GM12878 (cell line): ENCODE data around the gene PRDM16. TPM values are rescaled to one million over a fixed set of nuclear protein-coding genes. Genes with fewer than 3 reads are reported as not detected.

Experiments
- ATAC-seq: fragments of 200-7000 bp; cut with Tn5 transposase; 3 replicates; pipeline ENCODE4 v1.9.1; 2020; ENCODE audit warnings: mild to moderate bottlenecking, moderate library complexity
- BruUV-seq: library from RNA; stranded (reverse); fragments of 400-500 nt; replicated peaks from 2 replicates; lab custom pipeline; 2021; lab: Mats Ljungman, UMichigan
- CTCF ChIA-PET: fragments of 300-600 bp; sonication (Branson Sonifier 250); formaldehyde crosslinking; extraction: SDS; loops from one replicate; lab custom pipeline; 2021; ENCODE audit warnings: inconsistent platforms; lab: Yijun Ruan, JAX
- POLR2A ChIA-PET: fragments of 350-600 bp; formaldehyde crosslinking; extraction: SDS; loops from one replicate; lab custom pipeline; 2021; ENCODE audit warnings: inconsistent platforms; lab: Charles Lee
- RAD21 ChIA-PET: fragments of 300-600 bp; sonication (Branson Sonifier 250); formaldehyde crosslinking; loops from one replicate; lab custom pipeline; 2023; ENCODE audit warnings: antibody characterized with exemption; ENCODE audit not compliant: unreplicated experiment; lab: Charles Lee
- SMC1A ChIA-PET: fragments of 300-600 bp; sonication (Branson Sonifier 250); formaldehyde crosslinking; loops from one replicate; lab custom pipeline; 2023; ENCODE audit not compliant: unreplicated experiment, uncharacterized antibody; lab: Charles Lee
- DNase-seq: peaks from one replicate; pipeline ENCODE4 v3.0.0-alpha.2; 2011; ENCODE audit warnings: low read depth, low spot score
- FAIRE-seq: peaks from 3 replicates; lab custom pipeline; 2011; peaks lifted over from hg19 to GRCh38; lab: Jason Lieb, UNC
- H2AFZ ChIP-seq: 2 replicates; pipeline ENCODE4 v1.6.0; 2011; ENCODE audit warnings: low read depth, low read length, control low read depth; ENCODE audit not compliant: control insufficient read depth
- H3K27ac ChIP-seq: 2 replicates; pipeline ENCODE4 v1.5.1; 2011; ENCODE audit warnings: control low read depth; ENCODE audit not compliant: control insufficient read depth, insufficient read depth
- H3K27me3 ChIP-seq, 2 experiments: replicated peaks in 1 of 2; 2 replicates each; pipeline versions ENCODE4 v1.6.0 to v1.6.1; 2011; ENCODE audit warnings: low read length in 1 of 2; ENCODE audit not compliant: control insufficient read depth in 2 of 2, insufficient read depth in 2 of 2
- H3K36me3 ChIP-seq, 2 experiments: 2 replicates each; pipeline ENCODE4 v1.5.1; 2011; ENCODE audit warnings: low read length in 1 of 2; ENCODE audit not compliant: control insufficient read depth in 2 of 2, insufficient read depth in 2 of 2
- H3K4me1 ChIP-seq: 2 replicates; pipeline ENCODE4 v1.6.1; 2011; ENCODE audit warnings: mild to moderate bottlenecking, low read length, moderate library complexity, mixed read lengths; ENCODE audit not compliant: control insufficient read depth, insufficient read depth
- H3K4me2 ChIP-seq: 2 replicates; pipeline ENCODE4 v1.6.0; 2011; ENCODE audit warnings: control low read depth; ENCODE audit not compliant: control insufficient read depth, insufficient read depth
- H3K4me3 ChIP-seq: fragments of 200-600 bp; sonication (generic); 2 replicates; pipeline ENCODE4 v1.5.1; 2016
- H3K79me2 ChIP-seq: 2 replicates; pipeline ENCODE4 v1.6.0; 2011; ENCODE audit warnings: low read length; ENCODE audit not compliant: control insufficient read depth, insufficient read depth
- H3K9ac ChIP-seq: 2 replicates; pipeline ENCODE4 v1.8.0; 2011; ENCODE audit warnings: low read length, control low read depth, mixed read lengths; ENCODE audit not compliant: control insufficient read depth, insufficient read depth
- H3K9me3 ChIP-seq: replicated peaks from 3 replicates; pipeline ENCODE4 v1.5.1; 2011; ENCODE audit warnings: mild to moderate bottlenecking, low read length; ENCODE audit not compliant: control insufficient read depth, insufficient read depth
- H4K20me1 ChIP-seq: 2 replicates; pipeline ENCODE4 v1.6.0; 2011; ENCODE audit not compliant: control insufficient read depth, insufficient read depth
- CEBPZ ChIP-seq: fragments of 150-350 bp; IDR thresholded peaks from 2 replicates; pipeline ENCODE4 v1.6.1; 2016; ENCODE audit warnings: low read depth, low read length
- CTCF ChIP-seq, 3 experiments: IDR thresholded peaks in 2 of 3; conservative IDR thresholded peaks in 1 of 3; 2 replicates each; pipeline ENCODE4 v1.5.1; 2011; ENCODE audit warnings: low read depth in 3 of 3, low read length in 3 of 3, mild to moderate bottlenecking in 3 of 3, control low read depth in 2 of 3, moderate library complexity in 2 of 3, inconsistent platforms in 1 of 3, mixed read lengths in 1 of 3; ENCODE audit not compliant: control insufficient read depth in 2 of 3, insufficient read depth in 1 of 3; ENCODE audit errors: extremely low read depth in 1 of 3
- KAT2A ChIP-seq: conservative IDR thresholded peaks from 2 replicates; pipeline ENCODE4 v1.6.1; 2011; ENCODE audit warnings: low read depth, low read length; ENCODE audit not compliant: control insufficient read depth
- MLLT1 ChIP-seq: fragments of 450-650 bp; IDR thresholded peaks from 2 replicates; pipeline ENCODE4 v1.6.1; 2016; ENCODE audit warnings: mild to moderate bottlenecking
- NFXL1 ChIP-seq: fragments of 450-650 bp; IDR thresholded peaks from 2 replicates; pipeline ENCODE4 v1.6.1; 2017; ENCODE audit warnings: antibody characterized with exemption, mild to moderate bottlenecking, borderline replicate concordance
- NR2C1 ChIP-seq: fragments of 450-650 bp; IDR thresholded peaks from 2 replicates; pipeline ENCODE4 v1.6.1; 2017; ENCODE audit warnings: antibody characterized with exemption, mild to moderate bottlenecking, moderate library complexity
- RCOR1 ChIP-seq: conservative IDR thresholded peaks from 2 replicates; pipeline ENCODE4 v1.6.1; 2012; ENCODE audit warnings: low read depth, low read length, improper control_type of control experiment
- RUNX3 ChIP-seq: IDR thresholded peaks from 2 replicates; pipeline ENCODE4 v1.6.1; 2012; ENCODE audit warnings: low read length, inconsistent platforms
- SMAD5 ChIP-seq: IDR thresholded peaks from 2 replicates; pipeline ENCODE4 v1.6.1; 2016; ENCODE audit warnings: antibody characterized with exemption, low read depth
- SMARCA5 ChIP-seq: fragments of 450-650 bp; IDR thresholded peaks from 2 replicates; pipeline ENCODE4 v1.6.1; 2017; ENCODE audit warnings: mild to moderate bottlenecking
- SREBF1 ChIP-seq: IDR thresholded peaks from 2 replicates; pipeline ENCODE4 v1.6.1; 2012; ENCODE audit warnings: mild to moderate bottlenecking, low read length
- STAT1 ChIP-seq: fragments of 450-650 bp; conservative IDR thresholded peaks from 2 replicates; pipeline ENCODE4 v1.6.1; 2014; ENCODE audit warnings: antibody characterized with exemption, mild to moderate bottlenecking
- WGBS: methylation state at CpG from one replicate; pipeline ENCODE4 v1.1.6; 2016; ENCODE audit warnings: low lambda C conversion rate; ENCODE audit not compliant: insufficient replicate concordance, insufficient coverage; ENCODE audit errors: missing lambda C conversion rate; 5-methylcytosine and 5-hydroxymethylcytosine counted together
- in situ Hi-C: fragments of 300-500 bp; cut with MboI; formaldehyde crosslinking; loops from 9 replicates; pipeline ENCODE4 v1.14.3; 2018; ENCODE audit warnings: mixed read lengths
- intact Hi-C: fragments of 100-400 bp; cut with micrococcal nuclease; formaldehyde crosslinking; loops from one replicate; pipeline ENCODE4 v1.14.2; 2022; ENCODE audit not compliant: unreplicated experiment
- polyA plus RNA-seq, 11 experiments: library from polyadenylated mRNA; depleted of rRNA in 4 of 11; unstranded in 6 of 11; stranded (reverse) in 5 of 11; fragments of >200 nt; fragmentation: Nextera tagmentation in 4 of 11; fragmentation: Illumina TruSeq in 1 of 11; extraction: Ambion mirVana in 4 of 11; extraction: Trizol in 1 of 11; gene quantifications; 1 replicate in 1 of 11; 2 replicates in 10 of 11; pipeline versions ENCODE4 v1.2.1 to v1.2.3, GENCODE V29; 2011 to 2016; ENCODE audit warnings: inconsistent platforms in 2 of 11, missing spikeins in 2 of 11, low read depth in 1 of 11
- total RNA-seq, 4 experiments: library from RNA; depleted of rRNA in 3 of 4; stranded (reverse); fragments of >200 nt in 3 of 4; fragmentation: Illumina TruSeq in 1 of 4; extraction: Trizol in 1 of 4; gene quantifications; 2 replicates each; pipeline versions ENCODE4 v1.2.1 to v1.2.3, GENCODE V29; 2013 to 2021

Gene PRDM16
- total and polyA plus RNA-seq, 10 of the 15 experiments (the other 5 are each of a cell fraction or from before 2014, with no cell fraction given) = 0.03 TPM; not detected in 9

- no peak for TF ChIP-seq CEBPZ
- no peak for TF ChIP-seq NFXL1
- TF ChIP-seq MLLT1 = no peak
- no peak for TF ChIP-seq KAT2A
- no peak for TF ChIP-seq STAT1
- TF ChIP-seq RUNX3 = no peak
- no peak for TF ChIP-seq SMAD5
Measured at GRCh38 chr1:3293563-3294080, 224.6 kb downstream of the PRDM16 start (continued).

- Histone ChIP-seq H3K27me3 (no peaks in the 10 kb centered on the region), H3K4me2 (no peak overlapping the region), H3K79me2 (no peaks in the 10 kb centered on the region), H3K4me3 (no peak overlapping the region), H3K36me3 (no peaks in the 10 kb centered on the region), H4K20me1 (no peaks in the 10 kb centered on the region), H3K27ac (no peak overlapping the region), H3K9me3 (no peaks in the 10 kb centered on the region), H3K4me1 (no peaks in the 10 kb centered on the region), H3K9ac (no peak overlapping the region), H2AFZ (no peak overlapping the region)
- CTCF ChIA-PET = no interaction called here
- ATAC-seq = no peak
- RAD21 ChIA-PET = no interaction called here
- TF ChIP-seq RCOR1 = no peak
- no peak for TF ChIP-seq NR2C1
- no peak for TF ChIP-seq SMARCA5
- no peak for TF ChIP-seq SREBF1
- TF ChIP-seq MLLT1 = no peak
- TF ChIP-seq CTCF (IDR thresholded peaks at IDR 0.05 in 2 of 3, conservative IDR thresholded peaks at IDR 0.05 in 1 of 3; ENCODE audit: control insufficient read depth in 2 of 3, extremely low read depth in 1 of 3, insufficient read depth in 1 of 3, low read depth in 3 of 3, low read length in 3 of 3) = no peak
- DNase-seq = no peak
- WGBS = 32% methylated on average over 13 of the region's 13 CpGs
- intact Hi-C loops = no loop called here
- no peak for FAIRE-seq
- POLR2A ChIA-PET = no interaction called here
- in situ Hi-C loops = no loop called here
- SMC1A ChIA-PET = no interaction called here
- BruUV-seq = no TSS peak
Measured at GRCh38 chr1:3294450-3294849, 225.4 kb downstream of the PRDM16 start.
